ENCODE data around the gene PGA5. TPM values are rescaled to one million over a fixed set of nuclear protein-coding genes. Genes with fewer than 3 reads are reported as not detected.
"Not testable (repeated sequence)": the region's sequence is repeated elsewhere in the genome, so short reads cannot be mapped to it uniquely, and the experiment has no call there.

PGA5 gene
- total RNA-seq, 4 donors from 2014 or later: 1.4 to 2.6 TPM; not detected in 2

DNA sequence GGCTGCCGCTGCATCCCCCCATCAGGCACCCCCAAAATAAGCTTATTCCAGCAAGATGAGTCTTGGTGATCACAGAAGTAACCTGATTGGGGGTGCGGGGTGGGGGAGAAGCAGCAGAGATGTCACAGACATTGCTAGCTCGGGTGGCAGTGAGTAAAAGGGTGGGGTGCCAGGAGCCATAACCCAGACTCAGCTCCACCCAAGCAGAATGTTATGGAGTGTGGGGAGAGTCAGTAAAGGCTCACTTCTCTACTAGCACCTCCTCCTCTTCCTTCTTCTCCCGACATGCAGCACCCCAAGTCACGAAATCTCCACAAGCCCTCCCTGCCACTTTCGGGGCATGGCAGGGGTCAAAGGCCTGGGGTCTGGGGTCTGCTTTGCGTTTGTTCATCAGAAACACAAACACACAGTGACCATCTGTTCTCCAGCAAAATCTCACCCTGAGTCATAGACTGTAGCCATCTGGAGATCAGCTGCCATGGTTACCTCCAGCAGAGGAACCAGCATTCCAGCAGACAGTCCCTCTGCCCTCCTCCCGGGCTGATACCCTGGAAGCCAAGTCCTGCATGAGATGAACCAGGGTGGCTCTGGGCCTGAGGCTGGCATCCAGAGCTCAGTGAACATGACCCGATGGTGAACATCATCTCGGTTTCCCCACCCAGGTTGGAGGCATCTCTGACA lies 4.4 kb downstream of the PGA5 start:
- peaks cover 4 to 12% of the 10 kb centered on the region in 2 donors for H3K4me1 ChIP-seq
- intact Hi-C loops (cut with DNase I): not testable (repeated sequence)
- no CpG with 5 or more reads among the region's 10 CpGs for WGBS, 2 donors

DNA sequence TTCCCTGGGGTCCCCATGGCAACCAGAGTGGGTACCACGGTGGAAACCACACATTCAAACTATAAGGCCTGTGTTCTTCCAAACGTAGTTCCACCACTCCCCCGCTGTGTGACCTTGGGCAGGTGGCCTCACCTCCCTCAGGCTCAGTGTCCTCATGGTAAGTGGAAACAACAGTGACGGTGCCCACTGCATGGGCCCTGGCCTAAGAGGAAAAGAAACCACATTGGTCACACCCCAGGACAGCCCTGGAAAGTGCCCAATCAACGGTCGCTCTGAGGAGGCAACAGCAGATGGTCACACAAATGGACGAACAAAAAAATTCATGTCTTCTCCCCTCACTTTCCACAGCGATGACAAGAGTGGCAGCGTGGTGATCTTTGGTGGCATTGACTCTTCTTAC lies 7.1 kb downstream of the PGA5 start:
- 88 to 97% methylated on average over 8 to 9 of the region's 9 CpGs for WGBS, 2 donors
- H3K27ac ChIP-seq; H3K4me3 ChIP-seq (replicated peaks in 1 of 3); H3K36me3 ChIP-seq; intact Hi-C loops (cut with DNase I); DNase-seq; H3K27me3 ChIP-seq; H3K9me3 ChIP-seq: not testable (repeated sequence)
- H3K4me1 ChIP-seq: peaks cover 13 to 25% of the 10 kb centered on the region in 2 donors

More for the DNA sequence above, 4.4 kb downstream of the PGA5 start:
- H3K36me3 ChIP-seq; H3K4me3 ChIP-seq (replicated peaks in 1 of 3); H3K27ac ChIP-seq; H3K27me3 ChIP-seq; H3K9me3 ChIP-seq; DNase-seq: not testable (repeated sequence)

DNA sequence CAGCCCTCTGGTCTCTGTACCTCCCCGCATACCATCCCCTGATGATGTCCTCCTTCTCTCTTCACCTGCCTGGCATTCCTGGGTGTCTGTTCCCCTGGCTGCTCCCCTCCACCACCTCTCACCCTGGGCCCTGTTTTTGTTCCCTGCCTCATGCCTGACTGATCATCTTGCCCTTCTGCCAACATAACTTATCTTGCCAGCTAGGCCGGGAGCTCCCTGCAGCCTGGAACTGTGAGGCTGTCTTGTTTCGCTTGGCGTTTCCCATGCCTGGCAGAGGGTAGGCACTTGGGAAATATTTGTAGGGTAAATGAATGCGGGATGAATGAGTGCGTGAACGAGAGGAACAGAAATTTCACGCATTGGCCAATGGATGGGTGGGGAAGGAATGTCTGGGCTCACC lies 8.2 kb downstream of the PGA5 start:
- intact Hi-C loops (cut with DNase I); H3K36me3 ChIP-seq; H3K4me3 ChIP-seq (replicated peaks in 1 of 3); H3K27me3 ChIP-seq; H3K9me3 ChIP-seq: not testable (repeated sequence)
- H3K4me1 ChIP-seq: peaks cover 13 to 25% of the 10 kb centered on the region in 2 donors
- peak; percentile 85 to 88 for DNase-seq
- WGBS, 2 donors: 44 to 49% methylated on average over 8 of the region's 8 CpGs
- H3K27ac ChIP-seq: peak overlapping the region in 2 of 3 donors; percentile 73 to 74

GRCh38 chr11:61250796-61251765 lies 10.1 kb downstream of the PGA5 start:
- not testable (repeated sequence) for H3K36me3 ChIP-seq; H3K27me3 ChIP-seq; H3K9me3 ChIP-seq; H3K4me3 ChIP-seq (replicated peaks in 1 of 3)
- WGBS, 2 donors: 34 to 47% methylated on average over 18 to 20 of the region's 20 CpGs
- Histone ChIP-seq H3K27ac (peak overlapping the region; percentile 16 to 74 (median 30)), H3K4me1 (peaks cover 19 to 32% of the 10 kb centered on the region in 2 donors)
- peak; percentile 61 to 87 for DNase-seq
- intact Hi-C loops (cut with DNase I): loop anchor here (10.0 kb wide), 2 partner anchors 84 to 124 kb away; partner anchors contain the start of genes DDB1 and TKFC

DNA sequence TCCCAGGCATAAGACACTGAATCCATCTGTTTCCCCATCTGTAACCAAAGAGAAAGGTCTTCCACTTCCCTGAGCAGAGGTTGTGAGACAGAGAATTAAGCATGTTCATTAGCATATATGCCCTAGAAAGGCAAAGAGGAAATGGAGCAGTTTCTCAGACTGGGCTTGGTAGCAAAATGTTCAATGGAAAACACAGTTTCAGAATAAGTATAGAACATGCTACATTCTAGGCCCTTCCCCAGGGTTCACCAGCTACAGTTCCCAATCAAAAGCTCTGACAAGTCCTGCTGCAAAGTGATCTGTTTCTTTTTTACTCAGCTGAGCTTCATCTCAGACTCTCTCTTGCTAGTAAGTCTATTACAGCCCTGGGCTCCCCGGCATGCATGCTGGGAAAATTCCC lies 11.4 kb downstream of the PGA5 start:
- H3K36me3 ChIP-seq; DNase-seq; H3K4me3 ChIP-seq (replicated peaks in 1 of 3); H3K27me3 ChIP-seq; H3K27ac ChIP-seq; H3K9me3 ChIP-seq: not testable (repeated sequence)
- intact Hi-C loops (cut with DNase I): loop anchor here (10.0 kb wide), 2 partner anchors 82 to 122 kb away; partner anchors contain the start of genes DDB1 and TKFC
- peaks cover 19 to 32% of the 10 kb centered on the region in 2 donors for H3K4me1 ChIP-seq
- 75 to 83% methylated on average over 1 of the region's 1 CpG for WGBS, 2 donors

- H3K4me1 ChIP-seq: peaks cover 16 to 30% of the 10 kb centered on the region in 2 donors
- intact Hi-C loops (cut with DNase I): loop anchor here (10.0 kb wide), 2 partner anchors 80 to 120 kb away; partner anchors contain the start of genes DDB1 and TKFC
- H3K27me3 ChIP-seq: no peaks in the 10 kb centered on the region
- peak; percentile 56 to 61 for DNase-seq
- TF ChIP-seq POLR2A (IDR thresholded peaks at IDR 0.05) (no peak), CTCF (IDR thresholded peaks at IDR 0.05) (peak in 5 of 6 experiments; percentile 68 to 89 (median 79))
- no peaks in the 10 kb centered on the region for H3K36me3 ChIP-seq
- no peaks in the 10 kb centered on the region for H3K9me3 ChIP-seq
- no peak overlapping the region for H3K4me3 ChIP-seq (replicated peaks in 1 of 3)
- 46 to 62% methylated on average over 10 of the region's 12 CpGs for WGBS, 2 donors
- H3K27ac ChIP-seq: no peak overlapping the region
These were observed 13.5 kb downstream of the PGA5 start for GRCh38 chr11:61254403-61255025.

GRCh38 chr11:61256710-61257482 lies 15.9 kb downstream of the PGA5 start:
- H3K27me3 ChIP-seq: no peaks in the 10 kb centered on the region
- H3K4me1 ChIP-seq: peaks cover 6 to 7% of the 10 kb centered on the region in 2 donors
- no peaks in the 10 kb centered on the region for H3K36me3 ChIP-seq
- no peak for DNase-seq
- 92 to 96% methylated on average over 17 to 18 of the region's 18 CpGs for WGBS, 2 donors
- no peak overlapping the region for H3K4me3 ChIP-seq (replicated peaks in 1 of 3)
- intact Hi-C loops (cut with DNase I): loop anchor here (10.0 kb wide), 2 partner anchors 78 to 118 kb away; partner anchors contain the start of genes DDB1 and TKFC
- TF ChIP-seq POLR2A (IDR thresholded peaks at IDR 0.05) (no peak), CTCF (IDR thresholded peaks at IDR 0.05) (no peak)
- no peak overlapping the region for H3K27ac ChIP-seq
- no peaks in the 10 kb centered on the region for H3K9me3 ChIP-seq

All from thyroid gland (tissue), 4 donors.